ENCODE measurements around the gene TMEM243. TPM values are rescaled to one million over a fixed set of nuclear protein-coding genes. Genes with fewer than 3 reads are reported as not detected.
A peak's percentile ranks its signal among the peaks of the same experiment; 100 is the strongest.

TMEM243 gene
- total and polyA plus RNA-seq, 10 of the 15 experiments (the other 5 are each of a cell fraction or from before 2014, with no cell fraction given) = 47.8 to 170 (median 77.9) TPM

DNA sequence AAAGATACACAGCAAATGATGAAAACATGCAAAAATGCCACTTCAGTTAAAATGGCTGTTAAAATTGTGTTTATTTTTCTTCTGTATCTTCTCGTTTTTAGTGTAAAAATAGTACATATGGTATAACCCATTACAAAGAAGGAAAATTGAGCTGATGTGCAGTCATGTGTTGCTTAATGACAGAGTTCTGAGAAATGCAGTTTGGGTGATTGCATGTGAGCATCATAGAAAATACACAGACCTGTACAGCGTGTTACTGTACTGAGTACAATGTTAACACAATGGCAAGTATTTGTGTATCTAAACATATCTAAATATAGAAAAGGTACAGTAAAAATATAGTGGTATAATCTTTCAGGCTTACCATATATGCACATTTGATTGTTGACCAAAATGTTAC, 60.0 kb downstream of the TMEM243 start (continued):
- TF ChIP-seq, protein P1, sequence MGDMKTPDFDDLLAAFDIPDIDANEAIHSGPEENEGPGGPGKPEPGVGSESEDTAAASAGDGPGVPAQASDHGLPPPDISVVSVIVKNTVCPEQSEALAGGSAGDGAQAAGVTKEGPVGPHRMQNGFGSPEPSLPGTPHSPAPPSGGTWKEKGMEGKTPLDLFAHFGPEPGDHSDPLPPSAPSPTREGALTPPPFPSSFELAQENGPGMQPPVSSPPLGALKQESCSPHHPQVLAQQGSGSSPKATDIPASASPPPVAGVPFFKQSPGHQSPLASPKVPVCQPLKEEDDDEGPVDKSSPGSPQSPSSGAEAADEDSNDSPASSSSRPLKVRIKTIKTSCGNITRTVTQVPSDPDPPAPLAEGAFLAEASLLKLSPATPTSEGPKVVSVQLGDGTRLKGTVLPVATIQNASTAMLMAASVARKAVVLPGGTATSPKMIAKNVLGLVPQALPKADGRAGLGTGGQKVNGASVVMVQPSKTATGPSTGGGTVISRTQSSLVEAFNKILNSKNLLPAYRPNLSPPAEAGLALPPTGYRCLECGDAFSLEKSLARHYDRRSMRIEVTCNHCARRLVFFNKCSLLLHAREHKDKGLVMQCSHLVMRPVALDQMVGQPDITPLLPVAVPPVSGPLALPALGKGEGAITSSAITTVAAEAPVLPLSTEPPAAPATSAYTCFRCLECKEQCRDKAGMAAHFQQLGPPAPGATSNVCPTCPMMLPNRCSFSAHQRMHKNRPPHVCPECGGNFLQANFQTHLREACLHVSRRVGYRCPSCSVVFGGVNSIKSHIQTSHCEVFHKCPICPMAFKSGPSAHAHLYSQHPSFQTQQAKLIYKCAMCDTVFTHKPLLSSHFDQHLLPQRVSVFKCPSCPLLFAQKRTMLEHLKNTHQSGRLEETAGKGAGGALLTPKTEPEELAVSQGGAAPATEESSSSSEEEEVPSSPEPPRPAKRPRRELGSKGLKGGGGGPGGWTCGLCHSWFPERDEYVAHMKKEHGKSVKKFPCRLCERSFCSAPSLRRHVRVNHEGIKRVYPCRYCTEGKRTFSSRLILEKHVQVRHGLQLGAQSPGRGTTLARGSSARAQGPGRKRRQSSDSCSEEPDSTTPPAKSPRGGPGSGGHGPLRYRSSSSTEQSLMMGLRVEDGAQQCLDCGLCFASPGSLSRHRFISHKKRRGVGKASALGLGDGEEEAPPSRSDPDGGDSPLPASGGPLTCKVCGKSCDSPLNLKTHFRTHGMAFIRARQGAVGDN (IDR thresholded peaks at IDR 0.05) = no peak

DNA sequence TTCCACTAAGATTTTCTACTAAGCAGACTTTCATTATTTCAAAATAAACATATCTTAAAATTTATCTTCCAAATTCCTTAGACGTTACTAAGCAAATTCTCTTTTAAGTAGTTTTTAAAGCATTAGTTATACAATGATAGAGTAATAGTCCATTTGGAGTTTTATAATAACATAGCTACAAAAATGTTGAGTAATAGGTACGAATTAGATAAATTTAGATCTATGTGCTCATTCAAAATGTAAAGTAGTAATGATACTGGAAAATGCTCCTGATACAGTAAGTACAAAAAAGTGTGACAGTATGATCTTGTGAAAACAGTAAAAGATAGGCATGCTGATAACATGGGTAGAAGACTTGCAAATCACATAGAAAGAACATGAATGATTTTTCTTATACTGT, 62.8 kb downstream of the TMEM243 start:
- intact Hi-C loops (cut with micrococcal nuclease; ENCODE audit: unreplicated experiment) = loop anchor here (10.0 kb wide), 2 partner anchors 718 to 1058 kb away; partner anchors contain the start of genes DBF4 and SLC25A40
- no peak overlapping the region for H3K9ac ChIP-seq (ENCODE audit: control insufficient read depth, insufficient read depth, low read length)
- peaks cover 6% of the 10 kb centered on the region; the same call in 1 of the 2 replicates for H3K4me1 ChIP-seq (ENCODE audit: control insufficient read depth, insufficient read depth, low read length)
- peak overlapping the region; percentile 72 for H3K4me2 ChIP-seq (ENCODE audit: control insufficient read depth, insufficient read depth)
- 22% methylated on average over 2 of the region's 2 CpGs for WGBS (ENCODE audit: insufficient coverage, insufficient replicate concordance, low lambda C conversion rate, missing lambda C conversion rate)
- ATAC-seq (no peak), FAIRE-seq (no peak), DNase-seq (ENCODE audit: low read depth, low spot score) (no peak)
- H3K27me3 ChIP-seq (replicated peaks in 1 of 2; ENCODE audit: control insufficient read depth in 2 of 2, insufficient read depth in 2 of 2, low read length in 1 of 2) = no peaks in the 10 kb centered on the region
- SMC1A ChIA-PET (ENCODE audit: uncharacterized antibody, unreplicated experiment) = interaction anchor here (1.2 to 7.7 kb wide), 8 partner anchors 10 to 63 kb away, joined by 3 to 112 read pairs (median 6); partner anchors contain the start of gene TMEM243
- BruUV-seq (replicated peaks) = no TSS peak
- H3K36me3 ChIP-seq (ENCODE audit: control insufficient read depth in 2 of 2, insufficient read depth in 2 of 2, low read length in 1 of 2) = peaks cover 0 to 8% of the 10 kb centered on the region in 2 experiments; a peak in 1 of 4 replicates
- H3K9me3 ChIP-seq (replicated peaks; ENCODE audit: control insufficient read depth, insufficient read depth, low read length) = no peaks in the 10 kb centered on the region
- POLR2A ChIA-PET = interaction anchor here (10.2 kb wide), 1 partner anchor 59 kb away, joined by 215 read pairs; the partner anchor contains the start of gene TMEM243
- H3K27ac ChIP-seq (ENCODE audit: control insufficient read depth, insufficient read depth) = no peak overlapping the region; the same call in 1 of the 2 replicates
- no peaks in the 10 kb centered on the region; the same call in 1 of the 2 replicates for H4K20me1 ChIP-seq (ENCODE audit: control insufficient read depth, insufficient read depth)
- in situ Hi-C loops (cut with MboI) = no loop called here
- TF ChIP-seq KDM1A (IDR thresholded peaks at IDR 0.05; ENCODE audit: borderline replicate concordance) (no peak), TCF7 (IDR thresholded peaks at IDR 0.05; ENCODE audit: borderline replicate concordance) (no peak), ZNF622 (IDR thresholded peaks at IDR 0.05) (no peak)
- TF ChIP-seq, protein P2, sequence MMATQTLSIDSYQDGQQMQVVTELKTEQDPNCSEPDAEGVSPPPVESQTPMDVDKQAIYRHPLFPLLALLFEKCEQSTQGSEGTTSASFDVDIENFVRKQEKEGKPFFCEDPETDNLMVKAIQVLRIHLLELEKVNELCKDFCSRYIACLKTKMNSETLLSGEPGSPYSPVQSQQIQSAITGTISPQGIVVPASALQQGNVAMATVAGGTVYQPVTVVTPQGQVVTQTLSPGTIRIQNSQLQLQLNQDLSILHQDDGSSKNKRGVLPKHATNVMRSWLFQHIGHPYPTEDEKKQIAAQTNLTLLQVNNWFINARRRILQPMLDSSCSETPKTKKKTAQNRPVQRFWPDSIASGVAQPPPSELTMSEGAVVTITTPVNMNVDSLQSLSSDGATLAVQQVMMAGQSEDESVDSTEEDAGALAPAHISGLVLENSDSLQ (IDR thresholded peaks at IDR 0.05) = no peak
- TF ChIP-seq, protein P3, sequence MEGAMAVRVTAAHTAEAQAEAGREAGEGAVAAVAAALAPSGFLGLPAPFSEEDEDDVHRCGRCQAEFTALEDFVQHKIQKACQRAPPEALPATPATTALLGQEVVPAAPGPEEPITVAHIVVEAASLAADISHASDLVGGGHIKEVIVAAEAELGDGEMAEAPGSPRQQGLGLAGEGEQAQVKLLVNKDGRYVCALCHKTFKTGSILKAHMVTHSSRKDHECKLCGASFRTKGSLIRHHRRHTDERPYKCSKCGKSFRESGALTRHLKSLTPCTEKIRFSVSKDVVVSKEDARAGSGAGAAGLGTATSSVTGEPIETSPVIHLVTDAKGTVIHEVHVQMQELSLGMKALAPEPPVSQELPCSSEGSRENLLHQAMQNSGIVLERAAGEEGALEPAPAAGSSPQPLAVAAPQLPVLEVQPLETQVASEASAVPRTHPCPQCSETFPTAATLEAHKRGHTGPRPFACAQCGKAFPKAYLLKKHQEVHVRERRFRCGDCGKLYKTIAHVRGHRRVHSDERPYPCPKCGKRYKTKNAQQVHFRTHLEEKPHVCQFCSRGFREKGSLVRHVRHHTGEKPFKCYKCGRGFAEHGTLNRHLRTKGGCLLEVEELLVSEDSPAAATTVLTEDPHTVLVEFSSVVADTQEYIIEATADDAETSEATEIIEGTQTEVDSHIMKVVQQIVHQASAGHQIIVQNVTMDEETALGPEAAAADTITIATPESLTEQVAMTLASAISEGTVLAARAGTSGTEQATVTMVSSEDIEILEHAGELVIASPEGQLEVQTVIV (IDR thresholded peaks at IDR 0.05; ENCODE audit: borderline replicate concordance, partially characterized antibody) = no peak
- CTCF ChIA-PET = interaction anchor here (1.0 to 6.8 kb wide), 4 partner anchors 10 to 226 kb away, joined by 3 to 21 read pairs (median 8); no protein-coding TSS in a partner anchor
- H3K79me2 ChIP-seq (ENCODE audit: control insufficient read depth, insufficient read depth, low read length) = peaks cover 98% of the 10 kb centered on the region
- H2AFZ ChIP-seq (ENCODE audit: control insufficient read depth, low read depth, low read length) = no peak overlapping the region
- peak overlapping the region; percentile 91 for H3K4me3 ChIP-seq
- RAD21 ChIA-PET (ENCODE audit: unreplicated experiment) = interaction anchor here (1.1 to 6.0 kb wide), 3 partner anchors 10 to 60 kb away, joined by 3 to 153 read pairs (median 13); partner anchors contain the start of gene TMEM243

Data from GM12878 (cell line).